Measurements from ENCODE around the gene GABRA5.

- no peak for TF ChIP-seq CTCF (IDR thresholded peaks at IDR 0.05)
- TF ChIP-seq CREB1 (CRISPR knock-in tag; IDR thresholded peaks at IDR 0.05) = no peak
- no peak for TF ChIP-seq TEAD4 (CRISPR knock-in tag; IDR thresholded peaks at IDR 0.05)
- no peak for TF ChIP-seq ZNF232 (CRISPR knock-in tag; IDR thresholded peaks at IDR 0.05)
- TF ChIP-seq FOXP4 (CRISPR knock-in tag; IDR thresholded peaks at IDR 0.05) = no peak
- TF ChIP-seq SMAD3 (CRISPR knock-in tag; IDR thresholded peaks at IDR 0.05; ENCODE audit: borderline replicate concordance) = no peak
Measured at GRCh38 chr15:26854435-26854834, 12.4 kb upstream of the GABRA5 start.

All from WTC11 (cell line).